ENCODE data around the gene PROSER3.
"Not testable (repeated sequence)": the region's sequence is repeated elsewhere in the genome, so short reads cannot be mapped to it uniquely, and the experiment has no call there.

PROSER3 gene

GRCh38 chr19:35722897-35723296 is 35.1 kb upstream of the PROSER3 start:
- no peak for DNase-seq

- DNase-seq: no peak
Observed at GRCh38 chr19:35723671-35724070, 34.3 kb upstream of the PROSER3 start.

- not testable (repeated sequence) for DNase-seq
Observed at GRCh38 chr19:35724132-35724531, 33.8 kb upstream of the PROSER3 start.

GRCh38 chr19:35724560-35724959 is 33.4 kb upstream of the PROSER3 start:
- no peak for DNase-seq

GRCh38 chr19:35725216-35725861 is 32.6 kb upstream of the PROSER3 start:
- no peak for DNase-seq

- DNase-seq: no peak
Observed at GRCh38 chr19:35727053-35727955, 30.7 kb upstream of the PROSER3 start.

- DNase-seq: no peak
Observed at GRCh38 chr19:35727956-35728706, 29.8 kb upstream of the PROSER3 start.

- no peak for DNase-seq
Observed at GRCh38 chr19:35729021-35729420, 29.0 kb upstream of the PROSER3 start.

- DNase-seq: no peak
Observed at GRCh38 chr19:35729763-35730162, 28.2 kb upstream of the PROSER3 start.

- no peak for DNase-seq
Observed at GRCh38 chr19:35730326-35730725, 27.6 kb upstream of the PROSER3 start.

- no peak for DNase-seq
Observed at GRCh38 chr19:35731353-35731752, 26.6 kb upstream of the PROSER3 start.

- DNase-seq: no peak
Observed at GRCh38 chr19:35731779-35732405, 26.1 kb upstream of the PROSER3 start.

GRCh38 chr19:35732540-35733179 is 25.3 kb upstream of the PROSER3 start:
- no peak for DNase-seq

- DNase-seq: no peak
Observed at GRCh38 chr19:35733180-35734125, 24.5 kb upstream of the PROSER3 start.

GRCh38 chr19:35734273-35734672 is 23.7 kb upstream of the PROSER3 start:
- DNase-seq: no peak

GRCh38 chr19:35734889-35735288 is 23.1 kb upstream of the PROSER3 start:
- no peak for DNase-seq

GRCh38 chr19:35736913-35737886 is 20.8 kb upstream of the PROSER3 start:
- DNase-seq: no peak

- no peak for DNase-seq
Observed at GRCh38 chr19:35738021-35738886, 19.7 kb upstream of the PROSER3 start.

- DNase-seq: no peak
Observed at GRCh38 chr19:35738887-35739229, 19.1 kb upstream of the PROSER3 start.
